Stimulated activated naive CD8-positive, alpha-beta T cell treated with anti-CD3 and anti-CD28 coated beads, Interleukin-15, amount 100 ng/mL, for 72 hours (primary cell): ENCODE results near the gene DLL4.
"Not testable (repeated sequence)": the region's sequence is repeated elsewhere in the genome, so short reads cannot be mapped to it uniquely, and the experiment has no call there.

ENCODE experiments used
- ATAC-seq: fragments of 150-1000 bp; cut with Tn5 transposase; 2 replicates; pipeline ENCODE4 v1.10.0; 2021; ENCODE audit warnings: mild to moderate bottlenecking, moderate library complexity
- DNase-seq, 2 donors: peaks; one replicate each; pipeline ENCODE4 v3.0.0; 2021 to 2022
- H3K27ac Mint-ChIP-seq, 2 donors: one replicate each; pipeline ENCODE4 v1.8.0; 2022; ENCODE audit warnings: mild to moderate bottlenecking in 2 of 2, mixed read lengths in 2 of 2, moderate library complexity in 2 of 2
- H3K27me3 Mint-ChIP-seq: one replicate; pipeline ENCODE4 v1.8.0; 2022; ENCODE audit warnings: mixed read lengths
- H3K4me1 Mint-ChIP-seq: one replicate; pipeline ENCODE4 v1.8.0; 2022; ENCODE audit warnings: mild to moderate bottlenecking, mixed read lengths
- H3K4me3 Mint-ChIP-seq, 2 donors: one replicate each; pipeline ENCODE4 v1.8.0; 2022; ENCODE audit warnings: mild to moderate bottlenecking in 2 of 2, mixed read lengths in 2 of 2, moderate library complexity in 1 of 2
- H3K9me3 Mint-ChIP-seq, 2 donors: one replicate each; pipeline ENCODE4 v1.8.0; 2022; ENCODE audit warnings: mixed read lengths in 2 of 2

DLL4 gene

DNA sequence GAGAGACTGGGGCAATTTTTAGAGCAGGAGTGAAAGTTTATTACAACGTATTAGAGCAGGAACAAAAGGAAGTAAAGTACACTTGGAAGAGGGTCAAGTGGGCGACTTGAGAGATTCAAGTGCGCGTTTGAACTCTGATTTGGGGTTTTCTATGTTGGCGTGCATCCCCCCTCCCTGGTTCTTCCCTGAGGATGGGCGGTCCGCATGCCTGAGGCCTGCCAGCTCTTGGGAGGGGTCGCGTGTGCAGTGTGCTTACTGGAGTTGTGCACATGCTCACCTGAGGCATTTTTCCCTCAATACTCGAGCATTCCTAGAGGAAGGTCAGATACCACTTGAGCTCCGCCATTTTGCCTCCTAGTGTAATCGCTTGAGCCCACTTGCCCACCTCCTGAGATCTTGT is 13.7 kb downstream of the DLL4 start:
- no peak for DNase-seq
- Mint-ChIP-seq H3K4me3 (peak overlapping the region; percentile 88 to 94), H3K27me3 (peaks cover 3% of the 10 kb centered on the region), H3K9me3 (no peaks in the 10 kb centered on the region), H3K27ac (peak overlapping the region in 1 of 2 donors; percentile 94), H3K4me1 (peaks cover 49% of the 10 kb centered on the region)
- ATAC-seq, result no peak

DNA sequence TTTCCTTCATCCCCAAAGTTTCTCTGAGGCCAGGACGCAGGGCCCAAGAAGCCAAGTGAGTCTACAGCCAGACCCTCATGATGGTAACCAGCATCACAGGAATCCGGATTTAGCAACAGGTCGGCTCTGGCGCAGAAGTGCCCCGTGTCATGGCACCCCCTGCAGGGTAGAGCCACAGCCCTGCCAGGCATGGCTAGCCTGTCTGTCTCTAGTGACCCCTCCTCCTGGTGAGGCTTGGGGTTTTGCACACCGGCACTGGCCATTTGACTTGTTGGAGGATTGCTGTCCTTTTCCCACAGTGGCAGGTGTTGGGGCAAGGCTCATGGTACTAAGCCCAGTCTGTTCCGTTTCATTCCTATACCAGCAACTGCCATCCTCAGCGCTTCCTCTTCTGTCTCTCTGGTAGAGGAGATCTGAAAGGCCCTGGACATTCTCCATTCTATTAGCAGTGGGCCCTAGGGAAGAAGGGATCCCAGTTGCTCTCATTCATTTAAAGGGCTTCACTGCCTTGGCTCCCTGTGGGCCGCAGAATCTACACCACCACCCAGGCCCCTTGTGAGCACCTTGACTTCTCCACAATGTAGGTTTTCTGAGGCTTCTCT is 14.7 kb downstream of the DLL4 start:
- H3K4me1 Mint-ChIP-seq, result peaks cover 49% of the 10 kb centered on the region
- H3K9me3 Mint-ChIP-seq, result no peaks in the 10 kb centered on the region
- peak overlapping the region in 1 of 2 donors; percentile 32 for H3K4me3 Mint-ChIP-seq
- H3K27me3 Mint-ChIP-seq, result peaks cover 13% of the 10 kb centered on the region
- H3K27ac Mint-ChIP-seq, result peak overlapping the region in 1 of 2 donors; percentile 25
- DNase-seq (no peak), ATAC-seq (no peak)

DNA sequence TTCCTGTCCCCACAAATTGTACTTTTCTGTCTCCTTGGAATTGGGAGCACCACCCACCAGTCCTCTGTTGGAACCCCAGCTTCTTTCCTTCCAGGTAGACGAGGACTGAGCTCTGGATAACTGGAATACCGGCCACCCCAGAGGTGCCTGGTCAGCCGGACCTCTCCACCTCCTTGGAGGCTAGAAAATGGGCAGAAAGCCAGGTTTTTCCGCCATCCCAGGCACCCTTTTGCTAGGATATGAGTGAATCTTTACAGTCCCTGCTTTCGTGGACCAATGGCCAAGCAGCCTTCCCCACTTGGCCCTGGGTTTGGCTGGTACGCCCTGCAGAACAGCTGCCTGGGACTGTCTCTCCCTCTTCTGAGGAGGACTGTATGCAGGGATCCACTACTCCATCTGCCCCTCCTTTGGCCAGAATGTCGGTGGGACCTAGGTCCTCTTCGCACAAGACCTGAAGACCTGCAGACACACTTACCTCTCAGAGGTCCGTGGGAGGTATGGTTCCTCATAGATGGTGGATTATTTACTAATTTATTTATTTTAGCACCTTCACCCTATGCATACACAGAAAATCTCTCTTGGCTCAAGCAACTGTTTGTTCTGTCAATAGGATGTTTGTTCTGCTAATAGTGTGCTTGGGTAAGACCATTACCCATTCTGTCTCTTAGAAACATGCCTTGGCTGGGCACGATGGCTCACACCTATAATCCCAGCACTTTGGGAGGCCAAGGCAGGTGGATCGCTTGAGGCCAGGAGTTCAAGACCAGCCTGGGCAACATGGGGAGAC is 15.6 kb downstream of the DLL4 start:
- peak overlapping the region in 1 of 2 donors; percentile 16 for H3K27ac Mint-ChIP-seq
- peaks cover 49% of the 10 kb centered on the region for H3K4me1 Mint-ChIP-seq
- H3K27me3 Mint-ChIP-seq, result peaks cover 17% of the 10 kb centered on the region
- no peaks in the 10 kb centered on the region for H3K9me3 Mint-ChIP-seq
- ATAC-seq, result no peak
- H3K4me3 Mint-ChIP-seq, result no peak overlapping the region
- no peak for DNase-seq

GRCh38 chr15:40948706-40949473 is 19.8 kb downstream of the DLL4 start:
- no peak overlapping the region for H3K27ac Mint-ChIP-seq
- no peak overlapping the region for H3K4me3 Mint-ChIP-seq
- H3K9me3 Mint-ChIP-seq, result no peaks in the 10 kb centered on the region
- H3K4me1 Mint-ChIP-seq, result peaks cover 32% of the 10 kb centered on the region
- no peak for DNase-seq
- H3K27me3 Mint-ChIP-seq, result peaks cover 17% of the 10 kb centered on the region
- no peak for ATAC-seq

- Mint-ChIP-seq H3K4me1 (peaks cover 33% of the 10 kb centered on the region), H3K27ac (no peak overlapping the region), H3K9me3 (no peaks in the 10 kb centered on the region), H3K27me3 (peaks cover 17% of the 10 kb centered on the region), H3K4me3 (no peak overlapping the region)
- DNase-seq (no peak), ATAC-seq (no peak)
Measured at GRCh38 chr15:40949756-40950207, 20.6 kb downstream of the DLL4 start.

- Mint-ChIP-seq H3K9me3 (no peaks in the 10 kb centered on the region), H3K27ac (peak overlapping the region; percentile 100), H3K27me3 (peaks cover 17% of the 10 kb centered on the region), H3K4me1 (peaks cover 46% of the 10 kb centered on the region), H3K4me3 (peak overlapping the region; percentile 94 to 97)
- DNase-seq (no peak), ATAC-seq (no peak)
Measured at GRCh38 chr15:40951764-40952163, 22.6 kb downstream of the DLL4 start.

DNA sequence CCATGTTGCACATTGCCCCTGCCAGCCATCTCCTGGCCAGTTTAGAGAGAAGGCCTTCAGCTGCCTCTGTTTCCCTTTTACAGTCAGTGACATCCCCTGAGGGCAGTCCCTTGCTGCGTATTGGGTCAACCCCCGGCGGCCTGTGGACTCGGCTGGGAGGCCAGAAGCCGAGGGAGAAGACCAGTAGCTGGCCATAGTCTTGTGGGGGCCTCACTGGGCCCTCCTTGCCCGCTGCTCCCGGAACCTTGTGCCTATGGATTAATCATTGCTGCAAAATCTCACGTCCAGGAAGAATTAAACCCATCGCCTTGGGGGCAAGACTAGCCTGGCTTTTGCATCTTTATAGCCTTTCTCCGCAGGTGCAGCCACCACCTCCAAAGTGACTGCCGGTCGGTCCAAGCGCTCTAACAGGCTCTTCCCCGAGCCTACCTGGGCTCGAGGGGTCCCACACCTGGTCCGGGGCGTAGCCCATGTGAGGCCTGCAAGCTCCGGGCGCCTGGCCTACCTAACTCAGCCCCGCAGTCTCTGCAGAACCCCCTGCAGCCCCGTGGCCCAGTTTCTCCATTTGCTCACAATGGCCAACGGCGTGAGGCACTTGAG is 23.3 kb downstream of the DLL4 start:
- ATAC-seq, result no peak
- Mint-ChIP-seq H3K4me3 (peak overlapping the region; percentile 94 to 97), H3K4me1 (peaks cover 52% of the 10 kb centered on the region), H3K27me3 (peaks cover 17% of the 10 kb centered on the region), H3K27ac (peak overlapping the region; percentile 100), H3K9me3 (no peaks in the 10 kb centered on the region)
- no peak for DNase-seq

DNA sequence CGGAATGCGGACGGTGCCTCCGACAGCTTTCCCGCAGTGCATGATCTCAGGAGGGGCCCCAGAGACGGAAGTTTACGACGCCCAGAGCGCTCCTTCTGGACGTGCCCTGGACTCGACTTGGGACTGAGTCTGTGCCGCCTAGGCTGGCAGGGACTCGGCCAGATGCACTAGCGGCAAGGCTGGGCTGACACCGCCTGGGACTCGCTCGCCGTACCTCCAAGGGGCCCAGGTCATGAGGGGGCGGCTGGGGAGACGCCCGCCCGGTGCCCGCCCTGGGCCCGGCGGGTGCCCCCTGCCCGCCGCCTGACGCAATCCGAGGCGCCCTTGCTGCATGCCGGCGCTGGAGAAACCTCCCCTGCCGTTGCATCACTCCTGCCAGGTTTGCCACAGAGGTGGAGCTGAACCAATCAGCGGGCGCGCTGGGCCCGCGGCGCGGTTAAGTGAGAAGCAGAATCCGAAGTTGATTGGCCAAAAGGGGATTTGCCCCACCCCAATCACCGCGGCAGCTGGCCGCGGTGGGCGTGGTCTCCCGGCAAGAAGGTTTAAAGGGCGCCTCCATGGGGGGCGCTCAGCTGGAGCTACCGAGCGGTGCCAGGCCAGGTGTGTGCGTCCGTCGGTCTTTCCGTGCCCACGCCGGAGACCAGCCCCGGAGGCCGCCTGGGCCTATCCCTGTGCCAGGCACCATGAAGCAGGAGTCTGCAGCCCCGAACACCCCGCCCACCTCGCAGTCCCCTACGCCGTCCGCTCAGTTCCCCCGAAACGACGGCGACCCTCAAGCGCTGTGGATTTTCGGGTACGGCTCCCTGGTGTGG is 24.0 kb downstream of the DLL4 start, which contains the start of gene CHAC1:
CHAC1 (plus strand) TSS at position 571 of the 812 bp plus-strand sequence; CDS start at position 684, 113 bp downstream.
- DNase-seq (peak; percentile 99), ATAC-seq (peak; percentile 93)
- H3K27ac Mint-ChIP-seq, result peak within 1 kb of the TSS; percentile 100
- peak within 1 kb of the TSS; percentile 94 to 97 for H3K4me3 Mint-ChIP-seq
- H3K9me3 Mint-ChIP-seq, result no peaks in the 10 kb centered on the region
- peaks cover 12% of the 10 kb centered on the region for H3K27me3 Mint-ChIP-seq
- H3K4me1 Mint-ChIP-seq, result peaks cover 58% of the 10 kb centered on the region

DNA sequence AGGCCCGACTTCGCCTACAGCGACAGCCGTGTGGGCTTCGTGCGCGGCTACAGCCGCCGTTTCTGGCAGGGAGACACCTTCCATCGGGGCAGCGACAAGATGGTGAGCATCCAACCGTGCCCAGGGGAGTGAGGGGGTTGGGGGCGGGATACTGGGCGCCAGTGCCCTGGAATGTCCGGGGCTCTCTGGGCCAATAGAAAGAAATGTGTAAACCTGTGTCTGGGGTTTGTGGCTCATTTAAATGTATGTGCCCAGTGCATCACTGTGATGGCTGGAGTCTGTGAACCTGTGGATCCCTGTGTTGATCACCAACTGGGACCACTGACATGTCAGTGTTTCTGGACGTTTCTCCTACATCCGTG is 24.6 kb downstream of the DLL4 start:
- H3K27me3 Mint-ChIP-seq, result peaks cover 6% of the 10 kb centered on the region
- H3K9me3 Mint-ChIP-seq, result no peaks in the 10 kb centered on the region
- peak overlapping the region; percentile 94 to 97 for H3K4me3 Mint-ChIP-seq
- ATAC-seq (peak; percentile 1), DNase-seq (no peak)
- H3K4me1 Mint-ChIP-seq, result peaks cover 64% of the 10 kb centered on the region
- peak overlapping the region; percentile 100 for H3K27ac Mint-ChIP-seq

DNA sequence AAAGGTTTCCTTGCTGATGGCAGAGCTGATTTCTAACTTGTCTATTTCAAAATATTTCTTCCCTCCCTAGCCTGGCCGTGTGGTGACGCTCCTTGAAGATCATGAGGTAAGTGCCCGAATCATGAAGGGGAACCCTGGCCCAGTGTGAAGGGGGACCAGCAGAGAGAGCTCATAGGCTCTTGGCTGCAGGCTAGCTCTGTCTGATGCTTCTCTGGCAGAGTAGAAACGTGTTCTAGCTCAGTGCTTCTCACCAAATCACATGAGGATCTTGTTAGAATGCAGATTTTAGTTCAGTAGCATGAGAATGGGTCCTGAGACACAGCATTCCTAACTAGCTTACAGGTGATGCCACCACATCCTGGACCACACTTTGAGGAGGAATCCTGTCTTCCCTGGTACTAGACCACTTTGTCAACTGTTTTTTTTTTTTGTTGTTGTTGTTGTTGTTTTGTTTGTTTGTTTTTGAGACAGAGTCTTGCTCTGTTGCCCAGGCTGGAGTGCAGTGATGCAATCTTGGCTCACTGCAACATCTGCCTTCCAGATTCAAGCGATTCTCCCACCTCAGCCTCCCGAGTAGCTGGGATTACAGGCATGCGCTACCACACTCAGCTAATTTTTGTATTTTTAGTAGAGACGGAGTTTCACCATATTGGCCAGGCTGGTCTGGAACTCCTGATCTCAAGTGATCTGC is 25.2 kb downstream of the DLL4 start:
- not testable (repeated sequence) for H3K27me3 Mint-ChIP-seq, ATAC-seq, H3K9me3 Mint-ChIP-seq
- peaks cover 70% of the 10 kb centered on the region for H3K4me1 Mint-ChIP-seq
- peak overlapping the region; percentile 94 to 97 for H3K4me3 Mint-ChIP-seq
- peak in 1 of 2 donors; percentile 16 for DNase-seq
- H3K27ac Mint-ChIP-seq, result peak overlapping the region; percentile 100

GRCh38 chr15:40955141-40955903 is 26.2 kb downstream of the DLL4 start:
- Mint-ChIP-seq H3K27ac (peak overlapping the region; percentile 76 to 100), H3K27me3 (no peaks in the 10 kb centered on the region), H3K4me1 (peaks cover 80% of the 10 kb centered on the region), H3K4me3 (peak overlapping the region; percentile 94 to 97), H3K9me3 (no peaks in the 10 kb centered on the region)
- ATAC-seq (no peak), DNase-seq (peak; percentile 13 to 50)

- Mint-ChIP-seq H3K4me3 (peak overlapping the region; percentile 71 to 97), H3K27ac (peak overlapping the region; percentile 55 to 100), H3K4me1 (peaks cover 80% of the 10 kb centered on the region), H3K27me3 (no peaks in the 10 kb centered on the region), H3K9me3 (no peaks in the 10 kb centered on the region)
- DNase-seq, result peak in 1 of 2 donors; percentile 47
- no peak for ATAC-seq
Measured at GRCh38 chr15:40955930-40956540, 26.9 kb downstream of the DLL4 start.

DNA sequence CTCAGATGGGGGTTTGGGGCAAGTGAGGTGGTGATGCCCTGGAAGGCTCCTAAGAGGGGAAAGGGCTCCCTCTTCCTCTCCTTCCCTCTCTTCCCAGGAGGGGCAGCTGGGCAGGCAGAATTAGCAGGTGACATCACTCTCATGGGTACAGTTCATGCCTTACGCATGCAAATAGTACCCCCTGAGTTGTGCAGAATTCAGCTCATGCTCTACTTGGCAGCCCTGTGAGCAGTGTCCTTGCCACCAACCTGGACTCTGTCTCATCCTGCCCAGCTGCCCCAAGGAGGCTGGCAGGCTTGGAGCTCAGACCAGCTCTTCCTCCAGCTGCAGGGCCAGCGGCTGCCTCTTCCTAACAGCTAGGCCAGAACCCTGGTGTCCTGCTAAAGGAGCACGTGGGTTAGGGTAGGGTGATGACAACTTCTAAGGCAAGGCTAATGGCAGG is 27.4 kb downstream of the DLL4 start:
- Mint-ChIP-seq H3K27ac (peak overlapping the region; percentile 22 to 100), H3K4me1 (peaks cover 78% of the 10 kb centered on the region), H3K9me3 (no peaks in the 10 kb centered on the region), H3K4me3 (peak overlapping the region; percentile 71 to 97), H3K27me3 (no peaks in the 10 kb centered on the region)
- DNase-seq, result peak in 1 of 2 donors; percentile 40
- no peak for ATAC-seq
